ENCODE data around the gene LRRC71. TPM values are rescaled to one million over a fixed set of nuclear protein-coding genes. Genes with fewer than 3 reads are reported as not detected.
A peak's percentile ranks its signal among the peaks of the same experiment; 100 is the strongest.

The LRRC71 gene
- total and polyA plus RNA-seq, 8 donors, result 0.30 to 0.59 TPM; not detected in 6

GRCh38 chr1:156908541-156908940 is 11.9 kb upstream of the LRRC71 start:
- H3K36me3 ChIP-seq, result no peaks in the 10 kb centered on the region
- H3K4me3 ChIP-seq, result peak overlapping the region in 2 of 4 donors; percentile 35 to 51
- no peaks in the 10 kb centered on the region for H3K9me3 ChIP-seq
- DNase-seq (peak in 3 of 6 donors; percentile 41 to 79 (median 58)), ATAC-seq (peak in 1 of 4 donors; percentile 3), FAIRE-seq (no peak)
- no peaks in the 10 kb centered on the region for H3K4me1 ChIP-seq
- TF ChIP-seq CTCF (IDR thresholded peaks at IDR 0.05), result no peak
- intact Hi-C loops (cut with DNase I), result no loop called here
- H3K27me3 ChIP-seq, result no peaks in the 10 kb centered on the region
- WGBS, 2 donors, result 49 to 59% methylated on average over 25 to 29 of the region's 29 CpGs
- no peak overlapping the region for H3K27ac ChIP-seq

- no peak for DNase-seq
- ATAC-seq, result no peak
- 56 to 71% methylated on average over 10 of the region's 10 CpGs for WGBS, 2 donors
Observed at GRCh38 chr1:156908955-156909354, 11.5 kb upstream of the LRRC71 start.

GRCh38 chr1:156909671-156910070 is 10.8 kb upstream of the LRRC71 start:
- peak in 1 of 6 donors; percentile 45 for DNase-seq
- Histone ChIP-seq H3K27ac (no peak overlapping the region), H3K27me3 (no peaks in the 10 kb centered on the region), H3K4me3 (no peak overlapping the region), H3K36me3 (no peaks in the 10 kb centered on the region), H3K4me1 (no peaks in the 10 kb centered on the region), H3K9me3 (no peaks in the 10 kb centered on the region)
- intact Hi-C loops (cut with DNase I), result loop anchor here in 1 of 3 donors (10.0 kb wide), 1 partner anchor 165 kb away; no protein-coding TSS in a partner anchor
- 54 to 75% methylated on average over 5 of the region's 5 CpGs for WGBS, 2 donors
- TF ChIP-seq CTCF (IDR thresholded peaks at IDR 0.05), result no peak
- no peak for ATAC-seq
- no peak for FAIRE-seq

More at GRCh38 chr1:156908955-156909354, 11.5 kb upstream of the LRRC71 start:
- no peak for FAIRE-seq
- Histone ChIP-seq H3K4me3 (no peak overlapping the region), H3K27me3 (no peaks in the 10 kb centered on the region), H3K4me1 (no peaks in the 10 kb centered on the region), H3K36me3 (no peaks in the 10 kb centered on the region), H3K27ac (no peak overlapping the region), H3K9me3 (no peaks in the 10 kb centered on the region)
- TF ChIP-seq CTCF (IDR thresholded peaks at IDR 0.05), result no peak
- intact Hi-C loops (cut with DNase I), result no loop called here

- Histone ChIP-seq H3K27ac (no peak overlapping the region), H3K27me3 (no peaks in the 10 kb centered on the region), H3K9me3 (no peaks in the 10 kb centered on the region), H3K4me3 (no peak overlapping the region), H3K36me3 (no peaks in the 10 kb centered on the region), H3K4me1 (no peaks in the 10 kb centered on the region)
- FAIRE-seq (no peak), ATAC-seq (peak in 2 of 4 donors; percentile 37 to 44), DNase-seq (peak in 3 of 6 donors; percentile 45 to 76 (median 59))
- TF ChIP-seq CTCF (IDR thresholded peaks at IDR 0.05), result peak; percentile 75 to 83 (median 80)
- WGBS, 2 donors, result 38 to 45% methylated on average over 12 to 18 of the region's 18 CpGs
- intact Hi-C loops (cut with DNase I), result loop anchor here in 1 of 3 donors (10.0 kb wide), 1 partner anchor 164 kb away; no protein-coding TSS in a partner anchor
Observed at GRCh38 chr1:156910309-156910782, 10.1 kb upstream of the LRRC71 start.

- Histone ChIP-seq H3K36me3 (no peaks in the 10 kb centered on the region), H3K4me1 (no peaks in the 10 kb centered on the region), H3K27ac (no peak overlapping the region), H3K4me3 (no peak overlapping the region), H3K9me3 (no peaks in the 10 kb centered on the region), H3K27me3 (no peaks in the 10 kb centered on the region)
- 74 to 81% methylated on average over 6 of the region's 6 CpGs for WGBS, 2 donors
- DNase-seq (no peak), ATAC-seq (no peak), FAIRE-seq (no peak)
- TF ChIP-seq CTCF (IDR thresholded peaks at IDR 0.05), result no peak
- intact Hi-C loops (cut with DNase I), result loop anchor here in 1 of 3 donors (10.0 kb wide), 1 partner anchor 163 kb away; no protein-coding TSS in a partner anchor
Observed at GRCh38 chr1:156911577-156912298, 8.7 kb upstream of the LRRC71 start.

All from pancreas (tissue), 10 donors.